HL-60 (cell line): Measurements from ENCODE around the gene TMEM250.

Experiments used
- POLR2AphosphoS5 ChIP-seq: IDR thresholded peaks from 2 replicates; pipeline ENCODE4 v1.6.1; 2012; ENCODE audit warnings: low read depth
- REST ChIP-seq: IDR thresholded peaks from 2 replicates; pipeline ENCODE4 v1.6.1; 2012; ENCODE audit warnings: low read depth; ENCODE audit not compliant: insufficient replicate concordance
- TF ChIP-seq, protein P1 (sequence below): IDR thresholded peaks from one replicate; pipeline ENCODE4 v1.5.1; 2011; ENCODE audit warnings: low read length, control low read depth, inconsistent platforms; ENCODE audit not compliant: insufficient read depth

GRCh38 chr9:136080716-136081112, 38.0 kb downstream of the TMEM250 start:
- TF ChIP-seq, protein P1, sequence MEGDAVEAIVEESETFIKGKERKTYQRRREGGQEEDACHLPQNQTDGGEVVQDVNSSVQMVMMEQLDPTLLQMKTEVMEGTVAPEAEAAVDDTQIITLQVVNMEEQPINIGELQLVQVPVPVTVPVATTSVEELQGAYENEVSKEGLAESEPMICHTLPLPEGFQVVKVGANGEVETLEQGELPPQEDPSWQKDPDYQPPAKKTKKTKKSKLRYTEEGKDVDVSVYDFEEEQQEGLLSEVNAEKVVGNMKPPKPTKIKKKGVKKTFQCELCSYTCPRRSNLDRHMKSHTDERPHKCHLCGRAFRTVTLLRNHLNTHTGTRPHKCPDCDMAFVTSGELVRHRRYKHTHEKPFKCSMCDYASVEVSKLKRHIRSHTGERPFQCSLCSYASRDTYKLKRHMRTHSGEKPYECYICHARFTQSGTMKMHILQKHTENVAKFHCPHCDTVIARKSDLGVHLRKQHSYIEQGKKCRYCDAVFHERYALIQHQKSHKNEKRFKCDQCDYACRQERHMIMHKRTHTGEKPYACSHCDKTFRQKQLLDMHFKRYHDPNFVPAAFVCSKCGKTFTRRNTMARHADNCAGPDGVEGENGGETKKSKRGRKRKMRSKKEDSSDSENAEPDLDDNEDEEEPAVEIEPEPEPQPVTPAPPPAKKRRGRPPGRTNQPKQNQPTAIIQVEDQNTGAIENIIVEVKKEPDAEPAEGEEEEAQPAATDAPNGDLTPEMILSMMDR = no peak
- no peak for TF ChIP-seq POLR2AphosphoS5
- no peak for TF ChIP-seq REST
